GM19468 (cell line): ENCODE results near the gene CDKL4.
"Not testable (repeated sequence)": the region's sequence is repeated elsewhere in the genome, so short reads cannot be mapped to it uniquely, and the experiment has no call there.

Source experiments
- ATAC-seq: cut with Tn5 transposase; IDR thresholded peaks from one replicate; pipeline ENCODE4 v1.9.1; 2021; ENCODE audit warnings: mild to moderate bottlenecking, moderate library complexity, moderate number of reproducible peaks; ENCODE audit not compliant: unreplicated experiment; ENCODE audit errors: extremely low read depth

CDKL4 gene

GRCh38 chr2:39243469-39244123 lies at the start of gene CDKL4:
CDKL4 (minus strand) TSS chr2:39243970.
- peak; percentile 32 for ATAC-seq

- no peak for ATAC-seq
These were observed 46.7 kb upstream of the CDKL4 start for GRCh38 chr2:39290433-39290832.

- ATAC-seq: no peak
These were observed 45.8 kb upstream of the CDKL4 start for GRCh38 chr2:39289609-39290008.

- no peak for ATAC-seq
These were observed 39.8 kb upstream of the CDKL4 start for GRCh38 chr2:39283561-39283960.

GRCh38 chr2:39281391-39281790 lies 37.6 kb upstream of the CDKL4 start:
- ATAC-seq: no peak

- ATAC-seq: no peak
These were observed 31.2 kb upstream of the CDKL4 start for GRCh38 chr2:39275016-39275415.

GRCh38 chr2:39269941-39270340 lies 26.2 kb upstream of the CDKL4 start:
- no peak for ATAC-seq

- no peak for ATAC-seq
These were observed 23.2 kb upstream of the CDKL4 start for GRCh38 chr2:39266916-39267434.

GRCh38 chr2:39266139-39266805 lies 22.5 kb upstream of the CDKL4 start:
- peak; percentile 65 for ATAC-seq

GRCh38 chr2:39265315-39265714 lies 21.5 kb upstream of the CDKL4 start:
- no peak for ATAC-seq

GRCh38 chr2:39264733-39265132 lies 21.0 kb upstream of the CDKL4 start:
- ATAC-seq: no peak

- ATAC-seq: no peak
These were observed 16.3 kb upstream of the CDKL4 start for GRCh38 chr2:39260087-39260486.

- no peak for ATAC-seq
These were observed 12.3 kb upstream of the CDKL4 start for GRCh38 chr2:39256040-39256439.

- ATAC-seq: no peak
These were observed 9.2 kb upstream of the CDKL4 start for GRCh38 chr2:39252888-39253518.

- ATAC-seq: no peak
These were observed 3.8 kb upstream of the CDKL4 start for GRCh38 chr2:39247512-39248043.

GRCh38 chr2:39246382-39246980 lies 2.7 kb upstream of the CDKL4 start:
- ATAC-seq: peak; percentile 27

GRCh38 chr2:39244963-39245625 lies 1.3 kb upstream of the CDKL4 start:
- not testable (repeated sequence) for ATAC-seq

GRCh38 chr2:39244241-39244862 lies 582 bp upstream of the CDKL4 start:
- ATAC-seq: peak; percentile 10

- ATAC-seq: no peak
These were observed 2.2 kb downstream of the CDKL4 start for GRCh38 chr2:39241588-39241987.

- ATAC-seq: no peak
These were observed 3.0 kb downstream of the CDKL4 start for GRCh38 chr2:39240758-39241157.
